Activated CD8-positive, alpha-beta memory T cell treated with anti-CD3 and anti-CD28 coated beads, Interleukin-2, amount 50 U/mL, for 48 hours (primary cell): ENCODE results near the gene NFATC1.

Source experiments
- DNase-seq: peaks from one replicate; pipeline ENCODE4 v3.0.0-alpha.2; 2020

NFATC1 gene

DNA sequence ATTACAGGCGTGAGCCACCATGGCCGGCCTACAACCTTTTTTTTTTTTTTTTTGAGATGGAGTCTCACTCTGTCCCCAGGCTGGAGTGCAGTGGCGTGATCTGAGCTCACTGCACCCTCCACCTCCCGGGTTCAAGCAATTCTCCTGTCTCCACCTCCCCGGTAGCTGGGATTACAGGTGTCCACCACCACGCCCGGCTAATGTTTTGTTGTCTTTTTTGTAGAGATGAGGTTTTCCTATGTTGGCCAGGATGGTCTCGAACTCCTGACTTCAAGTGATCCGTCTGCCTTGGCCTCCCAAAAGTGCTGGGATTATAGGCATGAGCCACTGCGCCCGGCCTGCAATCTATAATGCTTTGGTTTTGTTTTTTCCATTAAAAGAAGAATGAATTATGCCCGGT, 19.1 kb upstream of the NFATC1 start:
- DNase-seq: peak; percentile 33

DNA sequence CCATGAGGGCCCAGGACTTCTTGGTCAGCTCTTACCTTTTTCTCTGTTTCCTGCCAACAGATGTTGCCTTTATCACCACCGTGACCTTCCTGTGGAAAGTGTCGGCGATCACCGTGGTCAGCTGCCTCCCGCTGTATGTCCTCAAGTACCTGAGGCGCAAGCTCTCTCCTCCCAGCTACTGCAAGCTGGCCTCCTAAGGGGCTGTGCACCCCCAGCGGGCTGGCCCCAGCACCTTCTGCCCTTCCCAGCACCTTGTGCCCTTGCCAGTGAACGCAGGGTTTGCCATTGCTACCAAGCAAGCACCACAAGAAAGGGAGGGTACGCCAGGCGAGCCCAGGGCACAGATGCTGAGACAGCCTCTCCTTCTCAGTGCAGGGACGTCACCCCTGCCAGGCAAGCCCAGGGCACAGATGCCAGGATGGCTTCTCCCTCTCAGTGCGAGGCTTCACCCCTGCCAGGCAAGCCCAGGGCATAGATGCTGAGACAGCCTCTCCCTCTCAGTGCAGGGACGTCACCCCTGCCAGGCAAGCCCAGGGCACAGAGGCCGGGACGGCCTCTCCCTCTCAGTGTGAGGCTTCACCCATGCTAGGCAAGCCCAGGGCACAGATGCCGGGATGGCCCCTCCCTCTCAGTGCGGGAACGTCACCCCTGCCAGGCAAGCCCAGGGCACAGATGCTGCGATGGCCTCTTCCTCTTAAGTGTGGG, 18.4 kb upstream of the NFATC1 start:
- peak; percentile 46 for DNase-seq

DNA sequence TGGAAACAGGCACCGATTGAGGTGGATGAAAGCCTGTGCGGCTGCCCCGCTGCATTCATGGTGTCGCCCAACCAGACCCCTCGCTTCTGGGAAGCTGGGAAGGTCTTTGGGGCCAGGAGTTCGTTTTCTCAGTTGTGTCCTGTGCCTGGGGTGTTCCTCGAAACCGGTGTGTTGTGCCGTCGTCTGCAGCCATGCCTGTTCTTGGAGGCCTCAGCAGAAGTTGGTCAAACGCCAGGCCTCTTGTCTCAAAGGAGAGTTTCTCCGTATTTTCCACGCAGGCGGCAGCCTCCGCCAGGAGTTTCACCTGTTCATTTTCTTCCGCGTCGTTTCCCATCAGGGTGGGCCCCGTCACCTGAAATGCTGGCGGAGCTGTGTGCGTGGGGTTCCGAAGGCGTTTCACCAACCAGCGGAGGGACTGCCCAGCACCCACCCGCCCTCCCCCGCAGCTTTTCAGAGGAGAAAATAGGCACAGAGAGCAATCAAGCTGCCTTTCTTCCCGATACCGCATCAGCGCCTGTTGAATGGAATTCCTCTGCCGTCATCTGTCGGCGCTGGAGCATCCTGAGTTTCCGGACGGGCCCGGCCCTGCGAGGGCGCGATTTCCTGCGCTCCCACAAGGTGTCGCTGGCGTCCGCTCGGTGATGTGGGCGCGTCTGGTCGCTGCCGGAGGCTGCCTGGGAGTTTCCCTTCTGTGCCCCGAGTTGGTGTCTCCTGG, 17.0 kb upstream of the NFATC1 start:
- peak; percentile 94 for DNase-seq

DNA sequence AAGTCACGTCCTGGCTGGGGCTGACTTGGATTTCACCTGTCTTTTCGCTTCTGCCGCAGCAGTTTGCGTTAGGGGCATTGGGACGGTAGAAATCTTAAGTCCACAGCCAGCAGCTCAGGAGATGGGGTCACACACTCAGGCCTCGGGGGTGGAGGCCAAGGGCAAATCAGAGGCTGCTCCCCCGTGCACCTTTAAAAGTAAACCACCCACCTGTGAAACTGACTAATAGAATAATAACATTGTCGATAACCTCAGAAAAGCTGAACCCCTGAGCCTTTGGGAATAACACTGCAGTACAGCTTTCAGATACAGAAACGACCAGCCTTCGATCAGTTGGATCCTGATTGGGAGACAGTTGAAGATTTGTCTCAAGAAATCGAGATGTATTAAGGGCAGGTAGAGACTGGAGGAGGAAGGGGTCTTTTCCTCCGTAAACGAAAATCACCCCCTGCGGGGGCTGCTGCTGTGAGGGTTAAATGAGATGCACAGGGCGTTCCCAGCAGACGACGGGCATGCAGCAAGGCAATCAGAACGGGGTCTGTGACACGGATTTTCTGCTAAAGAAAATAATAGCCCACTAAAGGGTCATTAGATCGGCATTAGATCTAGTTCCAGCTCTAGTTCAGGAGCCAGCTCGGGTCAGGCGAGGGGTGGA, 16.4 kb upstream of the NFATC1 start:
- no peak for DNase-seq

DNA sequence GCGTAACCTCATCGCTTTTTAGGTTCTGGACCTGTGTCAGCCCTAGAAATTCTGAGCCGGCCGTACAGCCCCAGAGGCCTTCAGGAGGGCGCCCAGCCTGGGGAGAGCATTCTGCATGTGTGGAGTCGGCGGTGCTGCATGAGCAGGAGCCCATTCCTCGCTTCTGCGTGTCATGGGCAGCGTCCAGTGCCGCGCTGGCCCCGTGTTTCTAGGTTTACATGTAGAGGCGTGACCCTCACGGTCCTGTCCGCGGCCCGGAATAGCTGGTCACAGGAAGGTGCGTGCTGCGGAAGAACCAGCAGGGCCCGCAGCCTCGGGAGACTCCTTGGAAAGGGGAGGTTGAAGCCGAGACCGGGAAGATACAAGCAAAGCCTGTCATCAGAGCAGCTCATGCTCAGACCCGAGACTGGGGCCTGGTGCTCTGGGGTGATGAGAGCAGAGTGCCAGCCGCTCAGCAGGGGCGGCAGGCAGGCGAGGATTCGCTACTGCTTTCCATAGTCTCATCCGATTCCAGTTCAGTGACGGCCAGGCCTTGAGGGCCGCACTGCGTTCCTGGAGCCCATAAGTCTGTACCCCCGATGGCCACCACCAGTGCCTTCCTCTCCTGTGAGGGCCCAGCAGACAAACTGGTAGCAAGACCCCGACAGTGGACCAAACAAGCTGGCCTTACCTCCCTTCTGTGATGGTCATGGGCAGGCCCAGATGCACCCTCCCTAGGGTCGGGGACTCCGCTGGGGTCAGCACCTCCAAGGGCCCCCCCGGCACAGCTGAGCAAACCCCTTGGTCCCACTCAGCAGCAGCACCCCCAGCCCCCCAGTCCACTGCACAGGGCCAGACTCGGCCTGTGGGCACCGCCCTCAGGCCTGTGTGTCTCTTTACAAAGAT, 15.6 kb upstream of the NFATC1 start:
- no peak for DNase-seq

GRCh38 chr18:79380816-79381806, 14.6 kb upstream of the NFATC1 start:
- peak; percentile 91 for DNase-seq

DNA sequence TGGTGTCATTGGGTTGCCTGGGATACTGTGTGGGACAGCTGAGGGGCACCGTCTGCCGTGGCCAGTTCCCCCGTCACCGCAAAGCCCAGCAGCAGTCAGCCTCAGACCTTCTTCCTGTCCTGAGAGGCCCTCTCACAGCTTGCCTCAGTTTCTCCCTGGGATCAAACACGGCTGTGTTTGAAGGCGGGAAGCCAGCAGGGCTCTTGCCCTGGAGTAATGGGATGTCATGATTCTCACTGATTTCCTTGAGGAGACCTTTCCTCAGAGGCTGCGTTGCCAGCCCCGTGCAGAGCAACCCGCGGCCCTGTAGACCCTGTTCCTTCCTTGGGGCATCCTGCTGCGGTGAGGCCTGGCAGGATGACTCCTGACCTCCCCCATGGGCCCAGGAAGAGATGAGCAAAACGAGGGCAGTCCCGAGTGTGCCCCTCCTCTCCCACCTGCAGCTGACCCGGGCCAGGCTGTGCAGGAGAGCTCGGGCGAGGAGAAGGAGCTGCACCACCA, 13.9 kb upstream of the NFATC1 start:
- no peak for DNase-seq

DNA sequence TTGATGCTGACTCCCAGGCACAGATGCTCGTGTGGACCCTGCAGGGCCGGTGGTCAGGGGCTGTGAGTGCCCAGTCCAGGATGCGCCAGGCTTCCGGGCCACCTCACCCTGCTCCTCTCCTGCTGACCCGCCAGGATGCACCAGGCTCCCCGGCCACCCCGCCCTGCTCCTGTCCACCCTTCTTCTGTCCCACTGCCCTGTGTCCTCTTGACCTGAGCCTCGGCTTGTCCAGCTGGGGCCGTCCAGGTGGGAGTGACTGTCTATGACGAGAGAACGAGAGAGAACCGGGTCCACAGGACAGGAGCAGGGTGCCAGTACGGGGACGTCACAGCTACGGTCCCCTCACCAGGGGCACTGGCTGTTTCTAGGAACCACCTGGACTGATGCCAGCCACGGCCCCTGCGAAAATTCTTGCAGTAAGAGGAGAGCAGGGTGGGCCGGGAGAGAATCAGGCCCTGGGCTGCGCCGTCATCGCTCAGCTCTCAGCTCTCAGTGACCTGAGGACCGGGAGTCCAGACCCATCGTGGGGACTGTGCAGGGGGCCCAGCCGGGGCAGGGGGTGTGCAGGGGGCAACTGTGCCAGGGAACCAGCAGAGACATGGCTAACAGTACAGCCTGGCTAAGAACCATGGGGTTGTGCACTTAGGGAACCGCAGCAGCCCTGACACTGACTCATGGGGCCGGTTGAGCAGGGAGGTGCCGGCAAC, 12.9 kb upstream of the NFATC1 start:
- DNase-seq: no peak

DNA sequence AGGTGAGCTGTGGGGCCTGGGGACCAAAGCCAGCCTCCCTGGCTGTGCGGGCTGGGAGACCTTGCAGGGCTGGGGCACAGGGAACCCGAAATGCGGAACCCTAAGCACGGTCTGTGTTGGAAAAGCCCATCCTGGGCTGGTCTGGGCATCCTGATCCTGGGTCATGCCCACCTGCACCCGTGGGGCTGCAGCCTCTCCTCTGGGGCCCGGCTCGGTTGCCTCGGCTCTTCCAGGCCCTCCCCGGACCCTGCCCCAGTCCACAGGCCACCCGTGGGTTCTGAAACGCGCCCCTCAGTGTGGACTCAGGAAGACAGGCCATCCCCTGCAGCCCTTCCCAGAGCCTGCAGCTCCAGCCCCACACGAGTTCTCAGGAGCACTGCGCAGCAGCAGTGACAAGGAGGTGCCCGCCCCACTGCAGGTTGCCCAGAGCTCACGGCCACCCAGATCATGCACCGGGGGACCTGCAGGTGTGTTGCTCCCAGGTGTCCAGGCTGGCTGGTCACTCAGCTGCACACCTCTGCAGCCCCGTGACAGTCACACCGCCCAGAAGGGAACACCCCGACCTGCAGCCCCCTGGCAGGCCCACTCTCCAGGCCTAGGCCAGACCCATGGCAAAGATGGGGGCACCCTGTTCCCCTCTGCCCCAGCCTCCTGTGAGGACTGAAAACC, 12.2 kb upstream of the NFATC1 start:
- no peak for DNase-seq

DNA sequence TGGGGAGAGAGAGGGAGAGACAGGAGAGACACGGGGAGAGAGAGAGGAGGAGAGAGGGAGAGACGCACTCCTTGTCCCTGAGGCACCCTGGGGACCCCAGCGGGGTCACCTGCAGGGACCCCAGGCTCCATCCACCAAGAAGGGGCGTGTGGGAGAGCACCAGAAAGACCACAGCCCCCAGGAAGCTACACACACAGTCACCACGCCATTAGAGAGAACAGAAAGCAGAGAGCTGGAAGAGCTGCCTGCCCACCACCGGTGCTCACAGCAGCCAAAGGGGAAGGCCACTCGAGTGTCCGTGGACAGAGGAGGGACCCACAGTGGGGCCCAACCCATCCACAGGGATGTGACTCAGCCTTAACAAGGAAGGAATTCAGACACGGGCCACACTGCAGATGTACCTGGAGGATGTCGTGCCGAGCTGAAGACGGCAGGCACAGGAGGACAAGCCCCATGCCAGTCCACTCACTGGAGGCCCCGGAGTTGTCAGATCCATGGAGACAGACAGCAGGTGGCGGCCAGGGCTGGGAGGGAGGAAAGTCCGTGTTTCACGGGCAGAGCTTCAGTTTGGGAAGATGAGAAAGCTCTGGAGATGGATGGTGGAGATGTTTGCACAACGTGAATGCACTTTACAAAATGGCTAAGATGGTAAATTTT, 11.5 kb upstream of the NFATC1 start:
- peak; percentile 33 for DNase-seq

- DNase-seq: no peak
These were observed 10.9 kb upstream of the NFATC1 start for GRCh38 chr18:79384834-79385233.

- DNase-seq: no peak
These were observed 10.4 kb upstream of the NFATC1 start for GRCh38 chr18:79385326-79385707.

GRCh38 chr18:79385708-79386341, 9.9 kb upstream of the NFATC1 start:
- peak; percentile 52 for DNase-seq

DNA sequence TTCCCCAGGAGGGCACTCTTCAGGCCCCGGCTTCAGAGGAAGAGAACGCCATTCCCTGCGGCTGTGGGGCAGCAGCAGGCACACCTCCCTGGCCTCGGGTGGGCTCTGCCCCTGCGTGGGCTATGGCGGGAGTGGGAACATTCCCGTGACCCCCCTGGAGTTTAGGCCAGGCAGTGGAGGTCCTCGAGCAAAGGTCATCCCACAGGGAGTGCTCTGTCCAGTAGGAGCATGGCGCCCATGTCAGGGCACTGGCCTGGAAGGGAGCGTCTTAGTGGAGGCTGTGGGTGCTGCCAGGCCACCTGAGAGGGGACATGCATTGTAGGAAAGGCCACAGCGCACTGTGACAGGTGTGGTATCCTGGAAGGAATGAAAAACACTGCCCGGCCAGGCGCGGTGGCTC, 9.2 kb upstream of the NFATC1 start:
- DNase-seq: peak; percentile 47

DNA sequence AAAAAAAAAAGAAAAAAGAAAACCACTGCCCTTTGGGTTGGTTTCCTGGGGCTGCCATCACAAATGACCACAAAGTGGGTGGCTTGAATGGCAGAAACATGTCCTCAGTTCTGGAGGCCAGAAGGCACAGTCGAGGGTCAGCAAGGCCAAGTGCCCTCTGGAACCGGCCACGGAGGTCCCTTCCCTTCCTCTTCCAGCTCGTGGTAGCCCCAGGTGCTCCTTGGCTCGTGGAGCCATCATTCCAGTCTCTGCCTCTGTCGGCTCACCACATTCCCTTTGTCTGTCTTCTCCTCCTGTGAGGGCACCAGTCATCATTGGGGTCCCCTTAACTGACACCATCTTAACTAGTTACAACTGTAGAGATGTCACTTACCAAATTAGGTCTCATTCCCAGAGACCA, 8.5 kb upstream of the NFATC1 start:
- DNase-seq: peak; percentile 42

- DNase-seq: peak; percentile 48
These were observed 8.1 kb upstream of the NFATC1 start for GRCh38 chr18:79387615-79388014.

- peak; percentile 39 for DNase-seq
These were observed 7.7 kb upstream of the NFATC1 start for GRCh38 chr18:79388043-79388442.

DNA sequence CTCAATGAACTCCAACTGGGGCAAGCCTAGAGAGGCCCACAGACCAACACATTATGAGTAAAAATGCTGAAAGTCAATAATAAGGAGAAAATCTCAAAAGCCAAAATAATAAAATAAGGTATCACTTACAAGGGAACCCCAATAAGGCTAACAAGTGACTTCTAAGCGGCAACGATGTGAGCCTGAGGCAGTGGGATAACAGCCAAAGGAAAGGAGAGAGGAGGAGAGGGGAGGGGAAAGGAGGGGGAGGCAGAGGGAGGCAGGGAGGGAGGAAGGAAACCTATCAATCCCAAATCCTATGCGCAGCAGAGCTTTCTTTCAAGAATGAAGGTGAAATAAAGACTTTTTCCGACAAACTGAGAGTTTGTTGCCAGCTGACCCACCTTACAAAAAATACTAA, 6.0 kb upstream of the NFATC1 start:
- no peak for DNase-seq

GRCh38 chr18:79392226-79392625, 3.5 kb upstream of the NFATC1 start:
- DNase-seq: peak; percentile 49
